ENCODE measurements around the gene UBE3B.

DNA sequence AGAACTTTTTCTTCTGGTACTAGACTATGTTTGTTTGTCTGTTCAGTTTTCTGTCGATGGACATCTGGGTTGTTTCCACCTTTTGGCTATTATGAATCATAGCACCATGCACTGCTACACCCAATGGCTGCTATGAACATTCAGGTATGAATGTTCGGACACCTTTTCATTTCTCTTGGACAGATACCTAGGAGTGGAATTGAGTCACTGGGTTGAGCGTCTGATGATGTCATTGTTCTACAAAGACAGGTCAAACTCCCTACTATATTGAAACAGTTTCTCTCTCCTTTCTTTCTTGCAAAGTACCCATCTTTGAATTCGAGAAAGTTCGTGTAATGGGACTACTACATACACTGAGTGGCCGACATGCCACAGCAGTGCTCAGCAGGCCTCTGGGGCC, 45.0 kb upstream of the UBE3B start:
- TF ChIP-seq, protein P1, sequence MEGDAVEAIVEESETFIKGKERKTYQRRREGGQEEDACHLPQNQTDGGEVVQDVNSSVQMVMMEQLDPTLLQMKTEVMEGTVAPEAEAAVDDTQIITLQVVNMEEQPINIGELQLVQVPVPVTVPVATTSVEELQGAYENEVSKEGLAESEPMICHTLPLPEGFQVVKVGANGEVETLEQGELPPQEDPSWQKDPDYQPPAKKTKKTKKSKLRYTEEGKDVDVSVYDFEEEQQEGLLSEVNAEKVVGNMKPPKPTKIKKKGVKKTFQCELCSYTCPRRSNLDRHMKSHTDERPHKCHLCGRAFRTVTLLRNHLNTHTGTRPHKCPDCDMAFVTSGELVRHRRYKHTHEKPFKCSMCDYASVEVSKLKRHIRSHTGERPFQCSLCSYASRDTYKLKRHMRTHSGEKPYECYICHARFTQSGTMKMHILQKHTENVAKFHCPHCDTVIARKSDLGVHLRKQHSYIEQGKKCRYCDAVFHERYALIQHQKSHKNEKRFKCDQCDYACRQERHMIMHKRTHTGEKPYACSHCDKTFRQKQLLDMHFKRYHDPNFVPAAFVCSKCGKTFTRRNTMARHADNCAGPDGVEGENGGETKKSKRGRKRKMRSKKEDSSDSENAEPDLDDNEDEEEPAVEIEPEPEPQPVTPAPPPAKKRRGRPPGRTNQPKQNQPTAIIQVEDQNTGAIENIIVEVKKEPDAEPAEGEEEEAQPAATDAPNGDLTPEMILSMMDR (IDR thresholded peaks at IDR 0.05): no peak
- TF ChIP-seq POLR2A (IDR thresholded peaks at IDR 0.05): no peak
